Loucy (cell line): Measurements from ENCODE around the gene UGT2B7.

ENCODE experiments used
- CTCF ChIP-seq: fragments of 200-600 bp; sonication (generic); conservative IDR thresholded peaks from 2 replicates; pipeline ENCODE4 v1.5.1; 2014; ENCODE audit warnings: mild to moderate bottlenecking, antibody characterized with exemption, low read length
- EZH2phosphoT487 ChIP-seq: fragments of 200-600 bp; IDR thresholded peaks from 2 replicates; pipeline ENCODE4 v1.6.1; 2018; ENCODE audit warnings: antibody characterized with exemption, mild to moderate bottlenecking, moderate library complexity, borderline replicate concordance

GRCh38 chr4:69133993-69134392 is 37.7 kb downstream of the UGT2B7 start:
- TF ChIP-seq CTCF (no peak), EZH2phosphoT487 (no peak)
